NT2/D1 (cell line): ENCODE data around the gene PRKG1.

Source experiments
- YY1 ChIP-seq: IDR thresholded peaks from 2 replicates; pipeline ENCODE4 v1.6.1; 2011; ENCODE audit not compliant: insufficient read length, insufficient read depth
- ZNF274 ChIP-seq: IDR thresholded peaks from 2 replicates; pipeline ENCODE4 v1.6.1; 2011; ENCODE audit warnings: mild to moderate bottlenecking, low read depth, low read length

DNA sequence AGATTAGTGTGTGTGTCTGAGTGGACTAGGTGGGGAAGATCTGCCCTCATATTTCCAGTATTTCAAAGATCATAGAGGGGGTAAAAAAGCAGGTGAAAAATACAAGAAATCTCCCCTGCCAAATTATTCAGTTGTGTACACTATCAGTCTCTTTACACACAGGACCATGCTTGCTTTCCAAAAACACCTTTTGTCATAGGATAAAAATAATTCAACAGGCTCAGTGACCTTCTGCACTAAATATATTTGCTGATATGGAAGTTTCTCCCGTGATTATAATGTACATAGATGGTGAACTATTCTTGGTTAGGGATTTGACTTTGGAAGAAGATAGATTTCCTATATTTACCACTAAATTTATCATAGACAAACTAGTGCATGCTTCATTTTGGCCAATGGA lies 649.8 kb downstream of the PRKG1 start:
- no peak for TF ChIP-seq ZNF274
- TF ChIP-seq YY1: no peak
